Activated CD4-positive, alpha-beta T cell treated with anti-CD3 and anti-CD28 coated beads for 24 hours (primary cell): ENCODE data around the gene NOA1.

Experiments used
- DNase-seq, 2 donors: peaks; one replicate each; pipeline ENCODE4 v3.0.0-alpha.2; 2020; ENCODE audit warnings: low read depth in 2 of 2

Gene NOA1

GRCh38 chr4:56977321-56978012 is at the start of gene NOA1:
NOA1 (minus strand) TSS chr4:56977606; CDS start chr4:56977585, 21 bp downstream.
- peak; percentile 95 to 96 for DNase-seq

- DNase-seq, result no peak
These were observed 45.7 kb upstream of the NOA1 start for GRCh38 chr4:57023104-57023503.

DNA sequence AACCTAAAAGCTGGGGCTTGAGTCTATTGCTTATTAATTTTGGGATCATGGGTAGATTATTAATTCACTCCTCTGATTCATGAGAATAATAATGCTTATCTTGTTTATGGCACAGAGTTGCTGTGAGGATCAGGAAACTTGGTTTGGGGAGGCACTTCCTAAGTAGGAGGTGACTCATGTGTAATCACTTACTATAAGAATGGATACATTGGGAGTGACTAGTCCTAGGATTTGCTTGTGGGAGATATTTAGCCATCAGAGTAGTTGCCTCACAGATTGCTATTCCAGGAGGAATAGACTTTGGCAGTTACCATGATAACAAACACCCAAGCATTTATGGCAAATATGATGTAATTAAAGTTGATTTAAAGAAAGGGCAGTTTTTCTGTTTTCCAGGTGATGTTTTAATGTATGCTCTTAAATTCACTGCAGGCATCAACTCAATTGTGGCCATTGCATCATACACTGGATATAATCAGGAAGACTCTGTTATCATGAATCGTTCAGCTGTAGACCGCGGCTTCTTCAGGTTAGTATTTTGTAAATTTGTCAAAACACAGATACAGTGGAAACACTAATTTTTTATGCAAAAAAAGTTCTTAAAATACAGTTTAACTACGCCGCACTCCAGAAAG is 43.2 kb upstream of the NOA1 start:
- no peak for DNase-seq

GRCh38 chr4:57018980-57019379 is 41.6 kb upstream of the NOA1 start:
- DNase-seq, result no peak

- no peak for DNase-seq
These were observed 36.2 kb upstream of the NOA1 start for GRCh38 chr4:57013543-57014120.

- DNase-seq, result no peak
These were observed 22.3 kb upstream of the NOA1 start for GRCh38 chr4:56999751-57000150.

GRCh38 chr4:56995525-56995924 is 18.1 kb upstream of the NOA1 start:
- DNase-seq, result no peak

DNA sequence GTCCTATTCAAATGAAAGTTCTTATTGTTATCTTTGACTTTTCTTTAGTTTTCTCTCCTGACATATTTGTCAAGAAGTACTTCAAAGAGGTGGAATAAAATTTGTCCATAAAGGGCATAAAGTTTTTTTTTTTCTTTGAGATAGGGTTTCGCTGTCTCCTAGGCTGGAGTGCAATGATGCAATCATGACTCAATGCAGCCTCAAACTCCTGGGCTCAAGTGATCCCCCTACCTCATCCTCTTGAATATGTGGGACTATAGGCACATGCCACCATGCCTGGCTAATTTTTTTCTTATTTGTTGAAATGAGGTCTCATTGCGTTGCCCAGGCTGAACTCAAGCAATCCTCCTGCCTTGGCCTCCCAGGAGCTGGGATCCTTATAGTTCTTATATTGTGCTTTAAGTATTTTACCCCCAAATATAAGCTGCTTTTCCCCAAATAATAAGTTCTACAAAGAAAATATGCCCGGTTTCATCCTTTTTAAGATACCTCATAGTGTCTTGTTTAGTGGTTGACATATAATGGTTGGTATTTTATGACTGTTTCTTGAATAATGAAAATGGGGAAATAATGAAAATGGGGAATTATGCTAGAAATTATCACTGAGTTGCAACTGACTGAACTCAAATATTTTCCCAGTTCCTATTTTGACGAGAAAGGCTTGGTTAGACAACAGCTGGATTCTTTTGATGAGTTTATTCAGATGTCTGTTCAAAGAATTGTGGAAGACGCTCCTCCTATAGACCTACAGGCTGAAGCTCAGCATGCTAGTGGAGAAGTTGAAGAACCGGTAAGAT is 12.9 kb upstream of the NOA1 start:
- no peak for DNase-seq

DNA sequence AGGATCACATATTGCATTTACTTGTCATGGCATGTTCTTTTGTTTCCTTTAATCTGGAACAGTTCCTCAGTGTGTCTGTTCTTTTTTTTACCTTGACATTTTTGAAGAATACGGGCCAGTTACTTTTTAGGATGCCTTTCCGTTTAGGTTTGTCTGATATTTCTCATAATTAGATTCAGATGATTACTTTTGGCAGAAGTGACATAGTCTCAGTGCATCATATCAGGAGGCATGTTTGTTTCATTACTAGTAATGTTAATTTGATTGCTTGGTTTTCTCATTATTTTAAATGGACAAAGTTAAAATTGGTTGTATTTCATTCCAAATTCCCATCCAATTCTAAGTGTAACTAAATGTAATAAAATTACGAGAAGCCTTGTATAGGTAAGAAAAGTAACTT is 9.5 kb upstream of the NOA1 start:
- DNase-seq, result no peak

DNA sequence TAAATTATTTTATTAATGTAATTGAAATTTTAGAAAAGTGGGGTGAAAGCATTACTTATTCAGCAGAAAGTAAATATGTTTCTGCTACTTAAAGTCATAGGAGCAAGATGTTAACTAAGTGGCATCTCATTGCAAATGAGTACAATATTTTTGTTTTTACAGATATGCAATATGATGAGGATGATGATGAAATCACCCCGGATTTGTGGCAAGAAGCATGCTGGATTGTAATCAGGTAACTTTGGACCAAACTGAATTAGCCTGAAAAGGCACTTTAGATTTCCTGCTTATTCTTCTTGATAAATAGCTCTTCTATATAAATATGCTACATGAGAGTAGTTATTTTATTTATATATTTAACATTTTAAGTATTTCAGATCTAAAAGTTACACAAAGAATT is 8.8 kb upstream of the NOA1 start:
- no peak for DNase-seq

- no peak for DNase-seq
These were observed 4.4 kb upstream of the NOA1 start for GRCh38 chr4:56981795-56982201.

DNA sequence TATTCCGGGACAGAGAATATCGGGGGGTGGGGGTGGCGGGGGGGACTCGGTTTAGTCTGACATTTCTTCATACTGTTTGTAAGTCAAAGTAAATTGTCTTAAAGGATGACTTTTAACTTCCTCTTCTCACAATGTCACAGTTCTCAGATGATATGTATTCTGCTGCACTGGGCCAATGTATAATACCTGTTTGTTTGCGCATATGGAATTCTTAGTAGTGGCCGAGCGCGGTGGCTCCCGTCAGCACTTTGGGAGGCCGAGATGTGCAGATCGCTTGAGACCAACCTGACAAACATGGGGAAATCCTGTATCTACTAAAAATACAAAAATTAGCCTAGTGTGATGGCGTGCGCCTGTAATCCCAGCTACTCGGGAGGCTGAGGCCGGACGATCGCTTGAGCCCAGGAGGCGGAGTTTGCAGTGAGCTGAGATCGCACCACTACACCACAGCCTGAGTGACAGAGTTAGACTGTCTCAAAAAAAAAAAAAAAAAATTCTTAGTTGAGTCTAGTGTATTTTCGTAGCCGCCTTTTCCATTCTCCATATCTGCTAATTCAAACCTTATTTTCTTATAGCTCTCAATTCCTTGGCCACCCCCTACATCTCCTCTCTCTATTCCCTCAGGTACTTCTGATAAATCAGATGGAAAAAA is 2.1 kb upstream of the NOA1 start:
- DNase-seq, result peak in 1 of 2 donors; percentile 35

- peak; percentile 73 to 85 for DNase-seq
These were observed 1.4 kb upstream of the NOA1 start, which contains the start of gene POLR2B for GRCh38 chr4:56978750-56979303. POLR2B (plus strand) TSS chr4:56978896; CDS start chr4:56978986, 90 bp downstream.

DNA sequence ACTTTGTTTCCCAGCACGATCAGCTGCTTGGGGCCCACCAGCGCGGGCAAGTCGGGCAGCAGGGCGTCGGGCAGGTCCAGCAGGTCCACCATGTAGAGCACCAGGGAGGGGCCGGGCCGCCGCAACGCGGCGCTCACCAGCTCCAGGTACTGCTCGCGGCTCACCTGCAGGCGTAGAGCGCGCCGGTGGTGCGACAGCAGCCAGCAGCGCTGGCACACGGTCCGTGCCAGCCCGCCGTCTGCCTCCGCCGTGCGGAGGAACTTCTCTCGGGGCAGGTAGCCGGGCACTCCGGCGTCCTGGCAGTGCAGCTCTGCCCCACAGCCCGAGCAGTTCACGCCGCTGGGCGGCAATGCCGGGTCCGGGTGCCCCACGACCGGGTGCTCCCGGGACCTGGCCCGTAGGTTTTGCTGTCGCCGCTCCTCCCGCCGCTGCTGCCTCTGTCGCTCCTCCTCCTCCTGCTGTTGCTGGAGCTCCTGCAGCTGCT is 527 bp downstream of the NOA1 start:
- DNase-seq, result peak; percentile 11 to 15

- DNase-seq, result no peak
These were observed 1.0 kb downstream of the NOA1 start for GRCh38 chr4:56976283-56976836.

GRCh38 chr4:56973336-56973735 is 4.1 kb downstream of the NOA1 start:
- no peak for DNase-seq

- DNase-seq, result no peak
These were observed 4.6 kb downstream of the NOA1 start for GRCh38 chr4:56972809-56973208.

DNA sequence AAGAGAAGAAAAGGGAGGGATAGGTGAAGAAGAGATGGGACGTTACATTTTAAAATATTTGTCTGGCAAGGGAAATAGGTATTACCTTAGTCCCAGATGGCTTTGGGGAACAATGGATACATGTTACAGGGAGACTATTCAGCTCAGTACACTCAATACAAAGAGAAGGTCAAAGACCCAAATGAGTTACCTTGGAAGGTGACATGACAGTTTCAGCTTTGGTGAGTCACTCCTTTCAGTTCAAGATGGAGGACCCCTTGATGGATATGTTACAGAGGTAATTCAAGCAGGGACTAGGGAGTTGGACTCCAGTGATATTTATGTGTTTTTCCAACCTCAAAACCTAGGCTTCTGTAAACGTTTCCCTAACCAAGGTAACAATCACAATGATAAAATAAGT is 5.0 kb downstream of the NOA1 start:
- no peak for DNase-seq

DNA sequence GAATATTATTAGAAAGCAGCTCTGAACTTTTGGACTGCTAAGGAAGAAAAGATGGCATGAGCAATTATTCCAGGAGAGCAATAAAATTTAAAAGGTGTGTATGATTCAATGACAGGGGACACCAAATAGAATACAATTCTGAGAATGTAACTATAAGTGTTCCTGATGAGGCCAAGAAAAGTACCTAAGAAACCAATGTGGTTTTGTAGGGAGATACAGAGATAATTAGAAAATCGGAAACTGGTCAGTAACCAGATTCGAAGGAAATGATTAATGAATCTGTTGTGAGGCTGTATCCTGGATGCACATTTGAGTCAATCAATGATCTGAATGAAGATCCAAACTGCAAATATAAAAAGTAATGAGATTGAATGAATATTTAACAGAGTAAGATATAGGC is 6.0 kb downstream of the NOA1 start:
- no peak for DNase-seq

DNA sequence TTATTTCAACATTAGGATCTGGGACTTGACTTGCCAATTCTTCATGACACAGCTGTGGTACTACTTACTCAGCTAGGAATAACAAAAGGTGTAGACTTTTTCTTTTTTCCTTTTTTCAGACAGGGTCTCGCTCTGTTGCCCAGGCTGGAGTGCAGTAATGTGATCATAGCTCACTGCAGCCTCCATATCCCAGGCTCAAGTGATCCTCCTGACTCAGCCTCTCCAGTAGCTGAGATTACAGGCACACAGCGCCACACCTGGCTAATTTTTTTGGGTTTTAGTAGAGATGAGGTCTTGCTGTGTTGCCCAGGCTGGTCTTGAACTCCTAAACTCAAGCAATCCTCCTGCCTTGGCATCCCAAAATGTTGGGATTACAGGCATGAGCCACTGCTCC is 16.3 kb downstream of the NOA1 start:
- no peak for DNase-seq

- DNase-seq, result no peak
These were observed 18.3 kb downstream of the NOA1 start for GRCh38 chr4:56959100-56959499.
